RWPE2 (cell line): ENCODE results near the gene SLCO3A1.

ENCODE experiments used
- ATAC-seq: fragments of 200-7000 bp; cut with Tn5 transposase; 3 replicates; pipeline ENCODE4 v1.9.1; 2021; ENCODE audit warnings: low read depth
- DNase-seq: peaks from one replicate; pipeline ENCODE4 v3.0.0-alpha.2; 2020; ENCODE audit warnings: low spot score
- H3K27ac ChIP-seq: fragments of 450-650 bp; 2 replicates; pipeline ENCODE4 v1.5.1; 2017; ENCODE audit warnings: mild to moderate bottlenecking; ENCODE audit not compliant: poor library complexity, severe bottlenecking
- H3K27me3 ChIP-seq: fragments of 250-450 bp; sonication (Bioruptor Pico); 2 replicates; pipeline ENCODE4 v1.5.1; 2021; ENCODE audit warnings: mild to moderate bottlenecking, moderate library complexity; ENCODE audit not compliant: insufficient read depth, poor library complexity, severe bottlenecking
- H3K36me3 ChIP-seq: fragments of 250-450 bp; sonication (Bioruptor Pico); 2 replicates; pipeline ENCODE4 v1.5.1; 2020; ENCODE audit warnings: low read depth, mild to moderate bottlenecking, moderate library complexity
- H3K4me1 ChIP-seq: fragments of 250-450 bp; sonication (Bioruptor Pico); 2 replicates; pipeline ENCODE4 v1.5.1; 2021; ENCODE audit warnings: mild to moderate bottlenecking, moderate library complexity; ENCODE audit not compliant: insufficient read depth, poor library complexity, severe bottlenecking
- H3K4me3 ChIP-seq: fragments of 250-450 bp; sonication (Bioruptor Pico); 2 replicates; pipeline ENCODE4 v1.5.1; 2021; ENCODE audit warnings: mild to moderate bottlenecking, moderate library complexity; ENCODE audit not compliant: severe bottlenecking
- H3K9me3 ChIP-seq: fragments of 250-450 bp; sonication (Bioruptor Pico); 2 replicates; pipeline ENCODE4 v1.5.1; 2021; ENCODE audit warnings: mild to moderate bottlenecking, moderate library complexity; ENCODE audit not compliant: severe bottlenecking
- CTCF ChIP-seq: fragments of 450-650 bp; IDR thresholded peaks from one replicate; pipeline ENCODE4 v1.5.1; 2017; ENCODE audit warnings: mild to moderate bottlenecking, moderate library complexity; ENCODE audit not compliant: poor library complexity, severe bottlenecking

SLCO3A1 gene

GRCh38 chr15:91891788-91892345 is 38.4 kb downstream of the SLCO3A1 start:
- Histone ChIP-seq H3K27me3 (no peaks in the 10 kb centered on the region), H3K27ac (peak overlapping the region; percentile 62), H3K4me1 (peaks cover 37% of the 10 kb centered on the region), H3K36me3 (no peaks in the 10 kb centered on the region), H3K9me3 (no peaks in the 10 kb centered on the region), H3K4me3 (no peak overlapping the region)
- DNase-seq (no peak), ATAC-seq (no peak)
- TF ChIP-seq CTCF: no peak

- Histone ChIP-seq H3K27me3 (no peaks in the 10 kb centered on the region), H3K36me3 (no peaks in the 10 kb centered on the region), H3K4me3 (no peak overlapping the region), H3K9me3 (no peaks in the 10 kb centered on the region), H3K4me1 (peaks cover 38% of the 10 kb centered on the region), H3K27ac (no peak overlapping the region)
- TF ChIP-seq CTCF: no peak
- ATAC-seq (no peak), DNase-seq (no peak)
Measured at GRCh38 chr15:91892436-91892835, 38.9 kb downstream of the SLCO3A1 start.

GRCh38 chr15:91894606-91895005 is 41.1 kb downstream of the SLCO3A1 start:
- DNase-seq (no peak), ATAC-seq (peak; percentile 59)
- Histone ChIP-seq H3K9me3 (no peaks in the 10 kb centered on the region), H3K4me3 (no peak overlapping the region), H3K4me1 (peaks cover 38% of the 10 kb centered on the region), H3K27ac (peak overlapping the region; percentile 43), H3K36me3 (no peaks in the 10 kb centered on the region), H3K27me3 (no peaks in the 10 kb centered on the region)
- TF ChIP-seq CTCF: no peak

GRCh38 chr15:91895051-91895450 is 41.5 kb downstream of the SLCO3A1 start:
- H3K4me1 ChIP-seq: peaks cover 34% of the 10 kb centered on the region
- H3K27me3 ChIP-seq: no peaks in the 10 kb centered on the region
- ATAC-seq (no peak), DNase-seq (no peak)
- no peaks in the 10 kb centered on the region for H3K9me3 ChIP-seq
- TF ChIP-seq CTCF: no peak
- no peaks in the 10 kb centered on the region for H3K36me3 ChIP-seq
- H3K4me3 ChIP-seq: no peak overlapping the region
- peak overlapping the region; percentile 43 for H3K27ac ChIP-seq

- H3K4me3 ChIP-seq: no peak overlapping the region
- H3K9me3 ChIP-seq: peaks cover 2% of the 10 kb centered on the region
- ATAC-seq (peak; percentile 43; the same call in 1 of the 3 replicates), DNase-seq (no peak)
- no peaks in the 10 kb centered on the region for H3K27me3 ChIP-seq
- H3K36me3 ChIP-seq: no peaks in the 10 kb centered on the region
- H3K4me1 ChIP-seq: peaks cover 22% of the 10 kb centered on the region
- TF ChIP-seq CTCF: no peak
- H3K27ac ChIP-seq: no peak overlapping the region
Measured at GRCh38 chr15:91896341-91897055, 43.0 kb downstream of the SLCO3A1 start.
